MCF 10A (cell line): Measurements from ENCODE around the gene SCNM1. TPM values are rescaled to one million over a fixed set of nuclear protein-coding genes. Genes with fewer than 3 reads are reported as not detected.
A peak's percentile ranks its signal among the peaks of the same experiment; 100 is the strongest.

Source experiments
- BruUV-seq: library from RNA; stranded (reverse); fragments of 400-500 nt; replicated peaks from 2 replicates; lab custom pipeline; 2021; lab: Mats Ljungman, UMichigan
- CTCF ChIA-PET: fragments of 300-600 bp; sonication (Branson Sonifier 250); formaldehyde crosslinking; extraction: SDS; loops from one replicate; lab custom pipeline; 2021; ENCODE audit warnings: antibody characterized with exemption, inconsistent platforms; lab: Yijun Ruan, JAX
- POLR2A ChIA-PET: fragments of 300-600, 350-650 bp; sonication (Branson Sonifier 250); formaldehyde crosslinking; extraction: SDS; loops from one replicate; lab custom pipeline; 2020; ENCODE audit warnings: antibody characterized with exemption, inconsistent platforms; lab: Yijun Ruan, JAX
- DNase-seq: peaks from one replicate; pipeline ENCODE4 v3.0.0-alpha.2; 2018; ENCODE audit not compliant: unreplicated experiment
- H3K27ac Mint-ChIP-seq: one replicate; pipeline ENCODE4 v1.8.0; 2022; ENCODE audit warnings: mild to moderate bottlenecking, low read depth, mixed read lengths; ENCODE audit not compliant: unreplicated experiment
- H3K27me3 Mint-ChIP-seq: one replicate; pipeline ENCODE4 v1.8.0; 2022; ENCODE audit warnings: mixed read lengths; ENCODE audit not compliant: insufficient read depth, unreplicated experiment
- H3K36me3 Mint-ChIP-seq: one replicate; pipeline ENCODE4 v1.8.0; 2022; ENCODE audit warnings: mild to moderate bottlenecking, moderate library complexity, mixed read lengths; ENCODE audit not compliant: insufficient read depth, unreplicated experiment
- H3K4me1 Mint-ChIP-seq: one replicate; pipeline ENCODE4 v1.8.0; 2022; ENCODE audit warnings: mixed read lengths; ENCODE audit not compliant: insufficient read depth, unreplicated experiment
- H3K4me3 Mint-ChIP-seq: one replicate; pipeline ENCODE4 v1.8.0; 2022; ENCODE audit warnings: mild to moderate bottlenecking, moderate library complexity, mixed read lengths; ENCODE audit not compliant: unreplicated experiment
- H3K9me3 Mint-ChIP-seq: one replicate; pipeline ENCODE4 v1.8.0; 2022; ENCODE audit warnings: mixed read lengths; ENCODE audit not compliant: unreplicated experiment
- CTCF ChIP-seq: fragments of 200-600 bp; IDR thresholded peaks from one replicate; pipeline ENCODE4 v1.8.0; 2022; ENCODE audit warnings: antibody characterized with exemption, mild to moderate bottlenecking; ENCODE audit not compliant: unreplicated experiment
- intact Hi-C: fragments of 100-400 bp; cut with micrococcal nuclease; formaldehyde crosslinking; loops from 2 replicates; pipeline ENCODE4 v1.14.1; 2022
- total RNA-seq: library from RNA; stranded (reverse); gene quantifications from 2 replicates; pipeline ENCODE4 v1.2.3, GENCODE V29; 2022

SCNM1 gene
- total RNA-seq, 1 experiment from 2014 or later, result 88.5 TPM

GRCh38 chr1:151210830-151211229 lies 44.9 kb downstream of the SCNM1 start:
- Mint-ChIP-seq H3K27me3 (no peaks in the 10 kb centered on the region), H3K36me3 (peaks cover 96% of the 10 kb centered on the region), H3K4me3 (no peak overlapping the region), H3K4me1 (peaks cover 11% of the 10 kb centered on the region), H3K27ac (peak overlapping the region; percentile 35), H3K9me3 (no peaks in the 10 kb centered on the region)
- ChIA-PET POLR2A (interaction anchor here (0.8 to 1.5 kb wide), 4 partner anchors 12 to 70 kb away, joined by 3 to 5 read pairs (median 4); partner anchors contain the start of genes PIP5K1A, PSMD4 and VPS72), CTCF (interaction anchor here (0.6 to 1.4 kb wide), 3 partner anchors 16 to 455 kb away, joined by 3 read pairs; no protein-coding TSS in a partner anchor)
- BruUV-seq, result no TSS peak
- intact Hi-C loops, result no loop called here
- DNase-seq, result no peak
- TF ChIP-seq CTCF, result no peak

GRCh38 chr1:151211972-151212705 lies 46.2 kb downstream of the SCNM1 start:
- Mint-ChIP-seq H3K4me3 (no peak overlapping the region), H3K4me1 (peaks cover 12% of the 10 kb centered on the region), H3K27me3 (no peaks in the 10 kb centered on the region), H3K27ac (no peak overlapping the region), H3K9me3 (no peaks in the 10 kb centered on the region), H3K36me3 (peaks cover 96% of the 10 kb centered on the region)
- POLR2A ChIA-PET, result interaction anchor here (0.6 to 1.5 kb wide), 14 partner anchors 8 to 909 kb away, joined by 3 to 5 read pairs (median 3); partner anchors contain the start of genes PIP5K1A and PSMD4
- no TSS peak for BruUV-seq
- DNase-seq, result no peak
- intact Hi-C loops, result no loop called here
- no peak for TF ChIP-seq CTCF
- CTCF ChIA-PET, result interaction anchor here (0.6 to 2.8 kb wide), 6 partner anchors 8 to 40 kb away, joined by 3 to 6 read pairs (median 3); no protein-coding TSS in a partner anchor

DNA sequence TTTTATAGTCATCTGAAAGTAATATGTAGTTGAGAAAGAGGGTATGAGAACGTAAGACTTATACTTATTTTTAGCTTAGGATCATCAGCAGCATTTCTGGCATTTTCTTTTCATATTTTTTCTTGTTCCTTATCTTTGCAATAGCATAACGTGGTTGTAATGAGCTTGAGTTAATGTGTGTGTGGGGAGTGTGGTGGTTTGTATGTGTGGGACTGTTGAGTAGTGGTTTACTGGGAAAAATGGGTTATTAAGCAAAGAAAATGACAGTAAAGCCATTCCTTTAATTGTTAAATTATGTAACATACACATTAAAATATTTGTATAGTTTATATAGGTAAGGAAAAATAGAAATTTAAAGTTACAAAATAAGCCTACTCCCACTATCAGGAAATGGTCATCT lies 47.6 kb downstream of the SCNM1 start:
- CTCF ChIA-PET, result interaction anchor here (1.0 to 2.8 kb wide), 4 partner anchors 10 to 38 kb away, joined by 3 to 6 read pairs (median 3); no protein-coding TSS in a partner anchor
- POLR2A ChIA-PET, result interaction anchor here (1.2 kb wide), 1 partner anchor 14 kb away, joined by 3 read pairs; no protein-coding TSS in a partner anchor
- H3K4me3 Mint-ChIP-seq, result no peak overlapping the region

More for the DNA sequence above, 47.6 kb downstream of the SCNM1 start:
- H3K4me1 Mint-ChIP-seq, result peaks cover 12% of the 10 kb centered on the region
- no TSS peak for BruUV-seq
- no peaks in the 10 kb centered on the region for H3K27me3 Mint-ChIP-seq
- H3K27ac Mint-ChIP-seq, result peak overlapping the region; percentile 33
- TF ChIP-seq CTCF, result no peak
- H3K9me3 Mint-ChIP-seq, result no peaks in the 10 kb centered on the region
- intact Hi-C loops, result no loop called here
- peaks cover 95% of the 10 kb centered on the region for H3K36me3 Mint-ChIP-seq
- DNase-seq, result no peak

Other genes starting within 250 kb of the SCNM1 start
- 67.4 and 69.4 TPM in 2 replicates for gene SETDB1, start 239.8 kb upstream of the SCNM1 start, total RNA-seq
- gene CERS2, start 191.3 kb upstream of the SCNM1 start, total RNA-seq, result 270 TPM in 2 replicates
- 0.37 and 0.61 TPM in 2 replicates for gene ANXA9, start 183.9 kb upstream of the SCNM1 start, total RNA-seq
- gene MINDY1, start 159.2 kb upstream of the SCNM1 start, total RNA-seq, result 8.9 and 10.4 TPM in 2 replicates
- 17.6 and 24.1 TPM in 2 replicates for gene PRUNE1, start 157.7 kb upstream of the SCNM1 start, total RNA-seq
- gene BNIPL, start 129.6 kb upstream of the SCNM1 start, total RNA-seq, result 1.2 and 2.3 TPM in 2 replicates
- gene C1orf56, start 118.4 kb upstream of the SCNM1 start, total RNA-seq, result 2.2 and 2.7 TPM in 2 replicates
- 134 and 139 TPM in 2 replicates for gene CDC42SE1, start 106.5 kb upstream of the SCNM1 start, total RNA-seq
- gene MLLT11, start 105.7 kb upstream of the SCNM1 start, total RNA-seq, result 0.86 and 1.3 TPM in 2 replicates
- gene GABPB2, start 95.4 kb upstream of the SCNM1 start, total RNA-seq, result 20.2 and 22.9 TPM in 2 replicates
- gene SEMA6C, start 19.5 kb upstream of the SCNM1 start, total RNA-seq, result 2.3 and 9.5 TPM in 2 replicates
- not detected in 2 replicates for gene TNFAIP8L2, start 9.5 kb upstream of the SCNM1 start, total RNA-seq
- gene LYSMD1, start 242 bp upstream of the SCNM1 start, total RNA-seq, result 14.4 and 22.3 TPM in 2 replicates
- 1.1 TPM in 1 of 2 replicates, not detected in the other for gene TMOD4, start 9.8 kb downstream of the SCNM1 start, total RNA-seq
- 106 and 108 TPM in 2 replicates for gene VPS72, start 24.1 kb downstream of the SCNM1 start, total RNA-seq
- gene PIP5K1A, start 32.4 kb downstream of the SCNM1 start, total RNA-seq, result 150 and 163 TPM in 2 replicates
- 266 and 285 TPM in 2 replicates for gene PSMD4, start 88.6 kb downstream of the SCNM1 start, total RNA-seq
- 26.3 and 27.5 TPM in 2 replicates for gene ZNF687, start 116.2 kb downstream of the SCNM1 start, total RNA-seq
- 75.3 and 90.1 TPM in 2 replicates for gene PI4KB, start 161.3 kb downstream of the SCNM1 start, total RNA-seq
- gene RFX5, start 181.1 kb downstream of the SCNM1 start, total RNA-seq, result 19.2 and 26.5 TPM in 2 replicates
- gene SELENBP1, start 206.6 kb downstream of the SCNM1 start, total RNA-seq, result 8.2 and 11.6 TPM in 2 replicates
- 281 and 320 TPM in 2 replicates for gene PSMB4, start 233.4 kb downstream of the SCNM1 start, total RNA-seq